Ecto neural progenitor cell (in vitro differentiated cells): ENCODE measurements around the gene RAB3IP.
"Not testable (repeated sequence)": the region's sequence is repeated elsewhere in the genome, so short reads cannot be mapped to it uniquely, and the experiment has no call there.

Experiments
- DNase-seq: peaks from one replicate; pipeline ENCODE4 v3.0.0-alpha.2; 2018; ENCODE audit warnings: low spot score

Gene RAB3IP

DNA sequence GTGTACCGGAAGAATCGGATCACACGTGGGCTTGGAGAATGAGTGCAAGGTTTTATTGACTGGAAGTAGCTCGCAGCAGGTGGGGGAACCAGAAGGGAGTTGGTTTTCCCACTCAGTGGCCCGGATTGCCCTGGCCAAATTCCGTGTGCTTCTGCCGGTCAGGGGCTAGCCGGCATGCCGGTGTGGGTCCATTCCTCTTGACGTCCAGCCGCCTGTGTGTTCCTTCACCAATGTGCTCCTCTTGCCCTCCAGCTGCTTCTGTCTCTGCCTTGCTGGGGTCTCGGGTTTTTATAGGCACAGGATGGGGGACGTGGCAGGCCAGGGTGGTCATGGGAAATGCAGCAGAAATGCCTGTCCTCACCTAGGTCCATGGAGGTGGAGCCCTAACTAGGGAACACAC is 97.4 kb downstream of the RAB3IP start:
- no peak for DNase-seq

DNA sequence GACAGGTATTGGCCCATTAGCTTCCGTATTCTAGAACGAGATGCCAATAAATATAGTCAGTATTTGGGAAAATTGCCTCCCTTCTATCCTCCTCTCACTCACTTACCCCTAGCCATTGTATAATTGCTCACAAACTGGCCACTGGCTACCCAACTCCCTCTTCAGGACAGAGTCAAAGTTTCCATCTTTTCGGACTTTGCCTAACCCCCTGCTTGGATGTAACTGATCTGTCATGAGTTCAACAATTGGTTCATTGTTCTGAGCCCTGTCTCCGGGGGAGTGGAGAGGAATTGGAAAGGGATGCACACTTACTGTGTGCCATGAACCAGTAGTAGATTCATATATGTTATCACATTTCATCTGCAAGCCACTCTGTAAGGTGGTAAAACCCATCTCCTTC is 98.5 kb downstream of the RAB3IP start:
- no peak for DNase-seq

GRCh38 chr12:69837657-69838415 is 99.2 kb downstream of the RAB3IP start:
- no peak for DNase-seq

DNA sequence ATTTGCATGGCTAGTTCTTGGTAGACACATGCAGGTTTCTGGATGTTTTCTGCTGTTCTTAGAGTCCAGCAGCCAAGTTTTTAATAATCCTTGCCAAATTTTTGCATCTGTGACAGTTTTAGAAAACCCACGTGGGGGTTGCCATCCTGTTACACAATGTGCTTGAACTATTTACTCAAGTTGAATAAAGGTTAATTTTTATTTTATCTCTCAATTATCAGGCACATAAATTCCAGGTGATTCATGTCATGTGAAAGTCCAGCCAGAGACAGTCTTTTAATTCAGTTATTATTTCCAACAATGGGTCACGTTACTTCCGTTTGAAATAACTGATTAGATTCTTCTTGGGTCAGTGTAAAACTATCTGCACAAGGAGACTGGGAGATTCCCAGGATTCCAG is 102.1 kb downstream of the RAB3IP start:
- no peak for DNase-seq

DNA sequence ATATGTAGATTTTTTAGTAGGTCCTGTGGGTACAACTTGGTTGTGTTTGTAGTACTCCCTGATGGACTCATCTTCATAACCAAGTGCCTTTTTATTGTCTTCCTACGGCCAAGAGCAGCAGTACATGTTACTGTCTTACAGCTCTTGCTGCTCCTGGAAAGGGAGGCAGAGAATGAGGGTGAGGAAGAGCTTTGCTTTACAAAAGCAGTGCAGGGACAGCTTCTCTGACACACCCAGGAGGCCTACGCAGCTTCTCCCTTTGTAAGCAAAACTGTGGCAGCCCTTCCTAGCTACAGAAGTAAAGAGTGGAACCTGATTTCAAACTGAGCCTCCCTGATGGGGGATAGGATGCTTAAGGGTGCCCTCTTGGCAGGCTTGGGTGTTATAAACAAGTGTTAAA is 104.9 kb downstream of the RAB3IP start:
- no peak for DNase-seq

DNA sequence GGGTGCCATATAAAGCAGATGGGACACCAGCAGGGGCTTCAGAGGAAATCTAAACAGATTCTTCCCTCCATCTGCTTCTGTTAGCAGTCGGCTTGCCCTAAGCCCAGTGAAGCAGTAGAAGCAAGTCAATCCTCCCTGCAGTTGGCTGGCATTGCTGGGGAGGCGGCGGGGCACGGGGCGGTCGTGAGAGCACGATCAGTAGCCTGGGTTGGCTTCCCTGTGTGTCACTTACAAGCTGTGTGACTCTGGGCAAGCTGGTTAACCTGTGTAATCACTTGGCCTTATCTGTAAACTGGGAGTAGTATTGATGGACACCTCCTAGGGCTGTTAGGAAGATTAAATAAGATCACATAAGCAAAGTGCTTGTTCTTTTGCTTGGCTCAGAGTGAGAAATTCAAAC is 105.8 kb downstream of the RAB3IP start:
- no peak for DNase-seq

DNA sequence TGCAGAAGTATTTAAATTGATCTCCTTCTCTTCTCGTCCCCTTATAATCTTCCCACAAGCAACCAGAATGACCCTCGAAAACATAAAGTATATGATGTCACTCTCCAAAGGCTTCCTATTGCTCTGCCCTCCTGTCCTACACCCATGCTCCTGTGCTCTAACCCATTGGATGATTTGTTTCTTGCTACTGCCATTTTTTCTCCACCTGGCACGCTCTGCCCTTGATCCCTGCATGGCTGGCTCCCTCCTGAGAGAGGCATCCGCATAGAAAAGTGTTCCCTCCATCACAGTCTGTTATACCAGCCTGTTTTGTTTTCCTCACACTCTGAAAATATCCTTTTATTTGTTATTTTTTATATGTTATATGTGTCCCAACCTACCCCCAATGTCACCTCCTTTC is 106.2 kb downstream of the RAB3IP start:
- no peak for DNase-seq

DNA sequence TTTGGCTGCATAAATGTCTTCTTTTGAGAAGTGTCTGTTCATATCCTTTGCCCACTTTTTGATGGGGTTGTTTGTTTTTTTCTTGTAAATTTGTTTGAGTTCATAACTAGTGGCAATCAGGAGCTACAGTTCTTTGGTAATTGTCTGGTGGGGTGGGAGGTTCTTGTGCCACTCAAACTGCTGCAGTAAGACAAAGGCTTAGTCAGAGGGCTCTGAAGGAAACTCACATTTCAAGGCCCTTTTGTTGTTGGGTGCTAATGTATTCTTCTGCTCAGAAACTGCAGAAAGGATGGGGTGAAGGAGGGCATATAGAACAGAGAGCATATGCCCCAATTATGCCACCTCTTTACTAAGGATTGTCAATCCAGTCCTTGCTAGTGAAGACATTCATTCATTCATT is 108.3 kb downstream of the RAB3IP start:
- no peak for DNase-seq

DNA sequence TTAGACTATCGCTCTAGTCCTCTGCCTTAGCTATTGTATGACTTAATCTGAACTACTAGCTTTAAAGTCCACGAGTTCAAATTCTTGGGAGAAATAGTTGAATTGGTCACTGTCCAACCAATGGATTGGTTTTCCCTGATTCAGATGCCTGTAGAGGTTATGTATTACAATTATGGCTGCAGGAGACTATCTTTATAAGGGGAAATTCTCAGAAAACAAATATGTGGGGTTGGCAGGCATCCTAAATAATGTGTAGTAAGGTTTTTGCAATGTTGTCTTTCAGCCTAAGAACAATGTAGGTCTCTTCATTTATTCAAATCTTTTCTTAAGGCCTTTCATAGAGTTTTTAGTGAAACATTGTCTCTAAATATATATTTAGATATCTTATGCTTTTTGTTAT is 113.3 kb downstream of the RAB3IP start:
- DNase-seq: no peak

DNA sequence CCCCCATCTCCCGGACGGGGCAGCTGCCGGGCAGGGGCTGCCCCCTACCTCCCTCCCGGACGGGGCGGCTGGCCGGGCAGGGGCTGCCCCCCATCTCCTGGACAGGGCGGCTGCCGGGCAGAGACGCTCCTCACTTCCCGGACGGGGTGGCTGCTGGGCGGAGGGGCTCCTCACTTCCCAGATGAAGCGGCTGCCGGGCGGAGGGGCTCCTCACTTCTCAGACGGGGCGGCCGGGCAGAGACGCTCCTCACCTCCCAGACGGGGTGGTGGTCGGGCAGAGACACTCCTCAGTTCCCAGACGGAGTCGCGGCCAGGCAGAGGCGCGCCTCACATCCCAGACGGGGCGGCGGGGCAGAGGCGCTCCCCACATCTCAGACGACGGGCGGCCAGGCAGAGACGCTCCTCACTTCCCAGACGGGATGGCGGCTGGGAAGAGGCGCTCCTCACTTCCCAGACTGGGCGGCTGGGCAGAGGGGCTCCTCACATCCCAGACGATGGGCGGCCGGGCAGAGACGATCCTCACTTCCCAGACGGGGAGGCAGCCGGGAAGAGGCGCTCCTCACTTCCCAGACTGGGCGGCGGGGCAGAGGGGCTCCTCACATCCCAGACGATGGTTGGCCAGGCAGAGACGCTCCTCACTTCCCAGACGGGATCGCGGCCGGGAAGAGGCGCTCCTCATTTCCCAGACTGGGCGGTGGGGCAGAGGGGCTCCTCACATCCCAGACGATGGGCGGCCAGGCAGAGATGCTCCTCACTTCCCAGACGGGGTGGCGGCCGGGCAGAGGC is 114.7 kb downstream of the RAB3IP start:
- not testable (repeated sequence) for DNase-seq

GRCh38 chr12:69866698-69867097 is 128.0 kb downstream of the RAB3IP start:
- no peak for DNase-seq

DNA sequence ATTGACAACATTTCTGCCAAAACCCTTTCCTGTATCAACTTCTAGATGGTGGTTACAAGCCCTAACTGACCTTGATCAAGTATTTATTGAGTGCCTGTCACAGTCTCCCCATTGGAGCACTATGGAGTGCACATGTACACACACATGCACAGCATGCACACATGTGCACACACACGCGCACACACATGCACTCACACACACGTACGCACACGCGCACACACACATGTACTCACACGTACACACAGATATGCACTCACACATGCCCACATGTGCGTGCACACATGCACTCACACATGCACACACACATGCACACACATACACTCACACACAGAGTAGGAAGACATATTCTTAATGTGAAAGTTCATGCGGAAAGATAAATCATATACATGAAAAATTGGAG is 130.0 kb downstream of the RAB3IP start:
- no peak for DNase-seq

DNA sequence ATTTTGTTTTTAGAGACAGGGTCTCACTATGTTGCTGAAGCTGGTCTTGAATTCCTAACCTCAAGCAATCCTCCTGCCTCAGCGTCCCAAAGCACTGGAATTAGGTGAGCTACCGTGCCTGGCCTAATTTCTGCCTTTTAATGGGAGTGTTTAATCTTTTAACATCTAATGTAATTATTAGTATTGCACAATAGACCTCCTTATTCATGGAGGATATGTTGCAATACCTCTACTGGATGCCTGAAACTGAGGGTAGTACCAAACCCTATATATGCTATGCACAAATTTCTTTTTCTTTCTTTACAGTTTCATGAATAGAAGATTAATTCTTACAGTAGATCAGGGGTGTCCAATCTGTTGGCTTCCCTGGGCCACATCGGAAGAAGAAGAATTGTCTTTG is 134.1 kb downstream of the RAB3IP start:
- DNase-seq: no peak
